NOMO-1 treated with dmso at 0.1 percent for 144 hours (cell line): ENCODE measurements around the gene HOXA6.

Source experiments
- DNase-seq: peaks from one replicate; lab custom pipeline; 2025; ENCODE audit not compliant: unreplicated experiment; lab: John Stamatoyannopoulos, UW

The HOXA6 gene

GRCh38 chr7:27185013-27185853 is 37.7 kb upstream of the HOXA6 start, which contains the start of gene HOXA11:
Gene HOXA11, minus strand, starts transcription at chr7:27185232. Its CDS starts 88 bp downstream, at chr7:27185144.
- peak; percentile 85 for DNase-seq

GRCh38 chr7:27184337-27185012 is 36.9 kb upstream of the HOXA6 start:
- DNase-seq, result no peak

DNA sequence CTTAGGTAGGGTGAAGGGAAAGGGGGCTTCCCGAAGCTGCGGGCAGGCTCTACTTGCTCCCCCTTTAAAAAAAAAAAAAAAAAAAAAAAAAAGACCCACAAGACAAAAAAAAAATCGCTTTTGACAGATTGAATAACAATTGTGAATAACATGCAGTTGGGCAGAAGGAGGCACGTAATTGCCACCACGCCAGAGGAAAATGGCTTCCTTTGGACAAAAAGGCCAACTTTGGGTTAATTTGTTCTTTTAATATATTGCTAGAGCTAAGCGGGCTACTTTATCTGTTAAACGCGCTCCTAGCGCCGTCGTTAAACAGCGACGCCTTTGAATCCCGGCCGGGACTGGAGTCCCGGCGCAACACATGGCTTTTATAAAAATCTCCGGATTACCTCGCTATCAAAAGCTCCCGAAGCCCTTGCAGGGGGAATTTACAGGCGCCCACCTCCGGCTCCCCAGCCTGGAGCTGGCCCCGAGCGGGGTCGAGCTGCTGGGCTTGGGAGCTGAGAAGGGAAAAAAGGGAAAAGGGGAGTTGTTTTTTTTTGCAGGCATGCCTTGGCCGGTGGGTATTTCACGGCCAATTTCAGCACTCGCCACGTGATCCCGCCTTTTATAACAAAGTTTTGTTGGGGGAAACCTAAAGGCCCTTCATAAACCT is 36.2 kb upstream of the HOXA6 start:
- DNase-seq, result no peak

DNA sequence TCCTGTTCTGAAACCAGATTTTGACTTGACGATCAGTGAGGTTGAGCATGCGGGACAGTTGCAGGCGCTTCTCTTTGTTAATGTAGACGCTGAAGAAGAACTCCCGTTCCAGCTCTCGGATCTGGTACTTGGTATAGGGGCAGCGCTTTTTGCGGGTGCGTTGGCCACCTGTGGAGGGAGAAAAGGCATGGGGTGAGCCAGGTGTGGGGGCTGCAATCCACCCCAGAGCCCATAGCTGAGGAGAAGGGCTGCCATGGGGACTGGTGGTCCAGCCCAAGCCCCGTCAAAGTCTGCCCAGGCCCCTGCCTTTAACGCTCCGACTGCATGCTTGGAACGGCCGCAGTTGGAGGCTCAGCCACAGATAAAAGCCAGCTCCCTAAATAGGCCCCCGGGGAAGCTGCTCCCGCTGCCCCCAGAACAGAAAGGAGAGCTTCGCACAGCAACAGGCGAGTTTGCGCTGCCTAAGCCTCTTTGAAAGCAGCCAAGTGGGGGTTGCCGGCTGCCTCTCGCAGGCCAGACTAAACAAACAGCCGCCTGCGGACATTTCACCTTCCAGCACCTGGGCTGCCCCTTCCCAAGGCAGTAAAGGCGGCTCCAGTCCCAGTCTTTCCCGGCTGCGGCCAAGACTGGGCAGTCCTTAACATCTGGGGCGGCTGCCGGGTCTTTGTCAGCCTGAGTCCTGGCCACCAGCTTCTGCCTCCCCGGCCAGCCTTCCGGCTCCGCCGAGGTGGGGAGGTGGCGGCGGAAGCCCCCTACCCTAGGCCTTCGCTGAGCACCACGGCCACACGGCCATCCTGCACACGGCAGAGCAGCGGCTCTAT is 35.5 kb upstream of the HOXA6 start:
- no peak for DNase-seq

GRCh38 chr7:27182285-27182841 is 34.8 kb upstream of the HOXA6 start:
- DNase-seq, result no peak

GRCh38 chr7:27181795-27182275 is 34.3 kb upstream of the HOXA6 start:
- DNase-seq, result no peak

GRCh38 chr7:27180431-27181420 is 33.2 kb upstream of the HOXA6 start:
- no peak for DNase-seq

DNA sequence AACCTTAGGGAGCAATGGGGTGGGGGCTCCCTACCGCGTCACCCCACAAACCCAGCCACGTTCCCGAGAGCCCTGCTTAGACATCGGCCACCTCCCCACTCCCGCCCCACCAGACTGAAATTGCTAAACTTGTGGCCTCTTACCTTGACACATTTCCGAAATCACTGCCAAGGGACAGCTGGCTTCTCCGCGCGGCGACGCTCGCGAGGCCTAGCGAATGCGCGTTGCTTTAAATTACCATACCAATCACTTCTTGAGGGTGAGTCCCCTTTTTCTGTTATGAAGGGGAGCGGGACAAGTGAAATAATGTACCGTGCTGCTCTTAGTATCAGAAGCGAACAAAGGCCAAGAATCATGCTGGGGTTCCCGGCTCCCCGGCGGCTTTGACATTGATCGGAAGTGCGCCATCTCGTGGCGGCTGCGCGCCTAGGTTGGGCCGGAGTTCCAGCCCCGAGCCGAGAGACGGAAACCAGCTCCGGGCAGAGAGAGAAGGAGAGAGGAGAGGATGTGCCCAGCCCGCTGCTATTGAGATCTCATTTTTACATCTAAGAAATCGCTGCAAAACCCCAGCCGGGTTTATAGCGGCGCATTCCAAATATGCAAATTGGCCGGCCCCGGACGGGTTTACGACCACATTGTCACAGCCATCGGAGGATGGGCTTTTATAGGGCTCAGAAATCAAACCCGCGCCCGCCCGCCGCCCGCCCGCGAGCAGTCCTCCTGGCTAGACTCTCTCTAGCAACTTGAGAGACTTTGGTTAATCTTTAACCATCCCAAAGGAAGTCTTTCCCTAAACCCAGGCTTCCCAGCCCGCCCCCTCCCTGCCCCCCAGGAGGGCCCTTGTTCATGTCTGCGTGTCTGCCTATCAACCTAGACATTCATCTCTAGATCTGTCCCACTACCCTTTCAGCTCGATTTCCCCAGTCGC is 32.2 kb upstream of the HOXA6 start:
- peak; percentile 74 for DNase-seq

DNA sequence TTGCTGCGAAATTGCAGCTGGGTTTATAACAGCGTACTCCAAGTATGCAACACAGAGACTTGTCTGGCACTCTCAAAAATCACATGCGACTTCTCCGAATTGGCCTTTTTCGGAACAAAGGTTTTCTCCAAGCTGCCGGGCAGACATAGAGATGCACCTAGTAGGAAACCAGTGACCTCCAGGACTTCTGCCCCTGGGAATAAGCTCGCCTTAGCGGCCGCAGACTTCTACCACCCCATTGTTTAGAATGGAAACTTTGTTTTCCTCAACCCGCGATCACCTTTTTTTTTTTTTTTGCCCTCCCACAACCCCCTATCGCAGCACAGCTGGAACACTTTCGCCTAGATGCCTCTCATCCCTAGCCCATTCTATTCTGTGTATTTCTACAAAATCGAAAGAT is 31.5 kb upstream of the HOXA6 start:
- DNase-seq, result no peak

GRCh38 chr7:27178366-27178765 is 30.8 kb upstream of the HOXA6 start:
- DNase-seq, result no peak

DNA sequence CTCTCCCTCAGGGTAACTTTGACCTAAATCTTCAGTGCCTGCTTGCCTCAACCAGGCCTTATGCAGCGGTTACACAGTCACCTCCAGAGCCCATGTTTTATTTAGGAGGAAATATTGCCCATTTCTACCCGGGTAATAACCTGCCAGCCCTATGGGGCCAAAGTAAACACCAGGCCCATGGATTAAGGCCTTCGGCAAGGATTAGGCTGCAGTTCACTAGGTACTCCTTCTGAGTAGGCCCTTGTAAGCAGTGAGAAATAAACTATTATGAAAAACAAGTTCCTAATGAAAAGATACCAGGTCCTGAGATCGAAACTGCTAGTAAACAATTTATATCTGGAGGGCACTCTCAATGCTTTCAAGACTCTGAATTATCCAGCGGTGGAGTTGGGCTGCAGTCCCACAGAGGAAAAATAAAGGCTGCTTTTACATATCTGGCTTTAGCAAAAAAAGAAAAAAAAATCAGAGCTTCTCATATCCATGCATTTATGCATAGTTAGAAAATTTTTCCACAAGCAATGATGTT is 30.3 kb upstream of the HOXA6 start:
- no peak for DNase-seq

DNA sequence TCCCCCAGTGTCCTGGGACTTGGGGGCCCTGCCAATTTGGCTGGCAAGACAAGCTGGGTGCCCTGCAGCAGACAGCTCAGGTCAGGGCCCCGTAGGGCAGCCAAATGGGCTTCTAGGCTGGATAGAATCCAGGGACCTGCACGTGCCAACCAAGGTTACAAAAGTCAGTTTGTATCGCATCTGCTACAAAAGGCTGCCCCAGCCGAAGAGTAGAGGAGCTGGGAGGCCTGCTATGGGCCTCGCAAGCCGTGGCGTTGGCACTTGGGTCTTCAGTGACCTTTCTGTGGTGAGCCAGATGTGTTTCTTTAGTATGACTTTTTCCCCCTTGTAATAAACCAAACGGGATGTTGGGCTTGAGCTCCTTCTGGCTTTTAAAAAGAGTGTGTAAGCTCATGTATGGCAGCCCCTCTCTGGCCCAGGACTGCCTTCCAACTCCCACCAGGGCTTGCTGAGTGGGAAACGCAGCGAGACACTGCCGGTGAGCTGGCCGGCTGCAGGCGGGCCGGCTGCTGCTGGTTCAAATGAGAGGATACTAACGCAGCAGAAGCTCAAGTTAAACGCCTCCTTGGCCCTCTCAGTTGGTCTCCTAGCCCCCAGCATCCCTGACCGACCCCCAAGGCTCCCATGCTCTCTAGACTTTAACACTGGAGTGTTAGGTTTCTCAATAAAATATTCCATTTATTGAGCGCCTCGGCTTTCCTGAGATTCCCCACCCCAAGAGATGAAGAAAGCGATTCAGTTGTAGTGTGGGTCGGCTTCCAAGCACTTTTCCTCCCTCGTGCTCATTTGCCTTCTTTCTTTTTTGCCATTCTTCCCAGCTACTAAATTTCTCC is 29.6 kb upstream of the HOXA6 start:
- DNase-seq, result no peak

GRCh38 chr7:27176524-27176845 is 28.9 kb upstream of the HOXA6 start:
- no peak for DNase-seq

- no peak for DNase-seq
These were observed 28.3 kb upstream of the HOXA6 start for GRCh38 chr7:27175626-27176523.

- no peak for DNase-seq
These were observed 27.5 kb upstream of the HOXA6 start for GRCh38 chr7:27174874-27175625.
